A549 (cell line): Measurements from ENCODE around the gene SLC25A30. TPM values are rescaled to one million over a fixed set of nuclear protein-coding genes. Genes with fewer than 3 reads are reported as not detected.
"Not testable (repeated sequence)": the region's sequence is repeated elsewhere in the genome, so short reads cannot be mapped to it uniquely, and the experiment has no call there.

Experiments
- ATAC-seq, 2 experiments: fragments of 200-7000 bp in 1 of 2; fragments of >200 bp in 1 of 2; cut with Nextera tagmentation in 1 of 2; cut with Tn5 transposase in 1 of 2; 3 replicates each; pipeline versions ENCODE4 v1.8.0 to v1.9.1; 2018 to 2020; ENCODE audit warnings: mild to moderate bottlenecking in 1 of 2, moderate library complexity in 1 of 2
- CTCF ChIA-PET: fragments of 300-600 bp; sonication (Branson Sonifier 250); formaldehyde crosslinking; extraction: SDS; loops from one replicate; lab custom pipeline; 2021; ENCODE audit warnings: antibody characterized with exemption, inconsistent platforms; lab: Yijun Ruan, JAX
- POLR2A ChIA-PET: fragments of 350-600 bp; formaldehyde crosslinking; extraction: SDS; loops from one replicate; lab custom pipeline; 2021; ENCODE audit warnings: antibody characterized with exemption, inconsistent platforms; lab: Yijun Ruan, JAX
- DNase-seq, 2 experiments: peaks; one replicate each; pipeline versions ENCODE4 v3.0.0 to v3.0.0-alpha.2; 2011 to 2016; ENCODE audit warnings: low read depth in 1 of 2, low spot score in 1 of 2
- FAIRE-seq: peaks from 2 replicates; lab custom pipeline; 2011; peaks lifted over from hg19 to GRCh38; lab: Jason Lieb, UNC
- H3K27ac ChIP-seq, 2 experiments: fragments of >200 bp; sonication (Bioruptor Twin); formaldehyde crosslinking; 3 replicates each; pipeline ENCODE4 v1.5.1; 2016 to 2017
- H3K4me1 ChIP-seq: fragments of >200 bp; sonication (Bioruptor Twin); formaldehyde crosslinking; 3 replicates; pipeline ENCODE4 v1.6.1; 2016
- H3K4me2 ChIP-seq: fragments of >200 bp; sonication (Bioruptor Twin); formaldehyde crosslinking; 3 replicates; pipeline ENCODE4 v1.6.1; 2016
- H3K4me3 ChIP-seq: fragments of >200 bp; sonication (Bioruptor Twin); formaldehyde crosslinking; 3 replicates; pipeline ENCODE4 v1.5.1; 2016
- H3K9me3 ChIP-seq: fragments of >200 bp; sonication (Bioruptor Twin); formaldehyde crosslinking; 3 replicates; pipeline ENCODE4 v1.6.1; 2016
- CBX2 ChIP-seq: fragments of 200-600 bp; sonication (generic); IDR thresholded peaks from 2 replicates; pipeline ENCODE4 v1.6.1; 2016; ENCODE audit warnings: low read depth, mild to moderate bottlenecking, borderline replicate concordance
- CBX8 ChIP-seq: fragments of 200-600 bp; sonication (generic); IDR thresholded peaks from 2 replicates; pipeline ENCODE4 v1.6.1; 2016
- CHD2 ChIP-seq: fragments of 150-350 bp; IDR thresholded peaks from 2 replicates; pipeline ENCODE4 v1.6.1; 2014; ENCODE audit warnings: low read length; ENCODE audit not compliant: partially characterized antibody
- EHF ChIP-seq: fragments of 250-450 bp; sonication (Bioruptor Pico); IDR thresholded peaks from 2 replicates; pipeline ENCODE4 v1.5.0; 2020; ENCODE audit warnings: mild to moderate bottlenecking
- EHMT2 ChIP-seq: fragments of 200-600 bp; sonication (generic); IDR thresholded peaks from 2 replicates; pipeline ENCODE4 v1.6.1; 2016; ENCODE audit warnings: antibody characterized with exemption, low read depth, mild to moderate bottlenecking, moderate library complexity
- EP300 ChIP-seq, 2 experiments: fragments of >200 bp; sonication (Bioruptor Twin); formaldehyde crosslinking; IDR thresholded peaks; 2 replicates in 1 of 2; 3 replicates in 1 of 2; pipeline ENCODE4 v1.6.1; 2016 to 2017
- FOSB ChIP-seq: fragments of 250-450 bp; sonication (Bioruptor Pico); IDR thresholded peaks from 2 replicates; pipeline ENCODE4 v1.5.0; 2020; ENCODE audit warnings: mild to moderate bottlenecking, moderate library complexity
- FOSL2 ChIP-seq, 2 experiments: fragments of 450-650 bp in 1 of 2; fragments of >200 bp in 1 of 2; sonication (Bioruptor Twin) in 1 of 2; formaldehyde crosslinking; IDR thresholded peaks; 2 replicates each; pipeline versions ENCODE4 v1.5.0 to v1.6.1; 2016 to 2020; ENCODE audit warnings: mild to moderate bottlenecking in 1 of 2, moderate library complexity in 1 of 2
- FOXS1 ChIP-seq: fragments of 250-450 bp; sonication (Bioruptor Pico); IDR thresholded peaks from 2 replicates; pipeline ENCODE4 v1.5.0; 2020; ENCODE audit warnings: mild to moderate bottlenecking, moderate library complexity
- HES2 ChIP-seq: fragments of >200 bp; sonication (Bioruptor Twin); formaldehyde crosslinking; IDR thresholded peaks from 2 replicates; pipeline ENCODE4 v1.6.1; 2016
- HOXA7 ChIP-seq: fragments of 250-450 bp; sonication (Bioruptor Pico); IDR thresholded peaks from 2 replicates; pipeline ENCODE4 v1.5.0; 2020; ENCODE audit warnings: mild to moderate bottlenecking, moderate library complexity
- HOXB13 ChIP-seq: fragments of 250-450 bp; sonication (Bioruptor Pico); IDR thresholded peaks from 2 replicates; pipeline ENCODE4 v1.5.0; 2020; ENCODE audit warnings: low read depth, mild to moderate bottlenecking, moderate library complexity
- JUN ChIP-seq, 2 experiments: fragments of >200 bp; sonication (Bioruptor Twin); formaldehyde crosslinking; IDR thresholded peaks; 2 replicates in 1 of 2; 3 replicates in 1 of 2; pipeline ENCODE4 v1.6.1; 2016 to 2017
- JUNB ChIP-seq: fragments of >200 bp; sonication (Bioruptor Twin); formaldehyde crosslinking; IDR thresholded peaks from 2 replicates; pipeline ENCODE4 v1.6.1; 2016
- MAX ChIP-seq: IDR thresholded peaks from 2 replicates; pipeline ENCODE4 v1.6.1; 2012
- MAZ ChIP-seq: fragments of 150-350 bp; IDR thresholded peaks from 2 replicates; pipeline ENCODE4 v1.6.1; 2014; ENCODE audit warnings: antibody characterized with exemption, low read depth, low read length, borderline replicate concordance
- NPAS2 ChIP-seq: fragments of 250-450 bp; sonication (Bioruptor Pico); IDR thresholded peaks from 2 replicates; pipeline ENCODE4 v1.8.0; 2022; ENCODE audit warnings: mild to moderate bottlenecking, moderate library complexity, borderline replicate concordance
- POLR2AphosphoS2 ChIP-seq: conservative IDR thresholded peaks from 2 replicates; pipeline ENCODE4 v1.6.1; 2012; ENCODE audit warnings: low read length, improper control_type of control experiment, inconsistent platforms
- SMC3 ChIP-seq: fragments of >200 bp; sonication (Bioruptor Twin); formaldehyde crosslinking; IDR thresholded peaks from 3 replicates; pipeline ENCODE4 v1.6.1; 2018; ENCODE audit warnings: inconsistent platforms
- TFCP2L1 ChIP-seq: fragments of 250-450 bp; sonication (Bioruptor Pico); IDR thresholded peaks from 2 replicates; pipeline ENCODE4 v1.5.0; 2021; ENCODE audit warnings: mild to moderate bottlenecking
- TP53 ChIP-seq: fragments of 250-450 bp; sonication (Bioruptor Pico); IDR thresholded peaks from 2 replicates; pipeline ENCODE4 v1.5.0; 2021; ENCODE audit warnings: mild to moderate bottlenecking, moderate library complexity
- USF2 ChIP-seq: fragments of 450-650 bp; IDR thresholded peaks from 2 replicates; pipeline ENCODE4 v1.6.1; 2014; ENCODE audit warnings: antibody characterized with exemption
- ZC3H11A ChIP-seq: fragments of 450-650 bp; IDR thresholded peaks from 2 replicates; pipeline ENCODE4 v1.6.1; 2014; ENCODE audit warnings: antibody characterized with exemption, mild to moderate bottlenecking
- WGBS: methylation state at CpG from one replicate; pipeline ENCODE4 v1.1.6; 2017; ENCODE audit errors: missing lambda C conversion rate; 5-methylcytosine and 5-hydroxymethylcytosine counted together
- polyA plus RNA-seq, 4 experiments: library from polyadenylated mRNA; depleted of rRNA in 3 of 4; stranded (reverse); fragments of >200 nt; fragmentation: RNase III in 1 of 4; extraction: RNeasy Plus Mini Kit Qiagen cat#74134 plus additional on column Dnase treatment in 1 of 4; gene quantifications; 2 replicates in 3 of 4; 3 replicates in 1 of 4; pipeline ENCODE4 v1.2.3, GENCODE V29; 2011 to 2017

SLC25A30 gene
- polyA plus RNA-seq, 2 of the 4 experiments (the other 2 are of a cell fraction): 10.1 to 12.7 TPM

GRCh38 chr13:45385320-45385719 lies 32.9 kb downstream of the SLC25A30 start:
- no peak for FAIRE-seq
- CTCF ChIA-PET: interaction anchor here (0.8 to 4.5 kb wide), 3 partner anchors 9 to 18 kb away, joined by 3 to 42 read pairs (median 12); no protein-coding TSS in a partner anchor
- DNase-seq: no peak

GRCh38 chr13:45384474-45385174 lies 33.5 kb downstream of the SLC25A30 start:
- TF ChIP-seq TP53 (CRISPR knock-in tag) (no peak), CHD2 (no peak), HOXB13 (no peak), HES2 (no peak), POLR2AphosphoS2 (no peak), SMC3 (no peak), FOSB (CRISPR knock-in tag) (no peak), FOSL2 (IDR thresholded peaks at IDR 0.05) (no peak), FOSL2 (CRISPR knock-in tag; IDR thresholded peaks at IDR 0.05) (no peak), CBX2 (no peak), CBX8 (no peak), JUNB (no peak), NPAS2 (no peak)
- 83% methylated on average over 4 of the region's 4 CpGs for WGBS
- no peak overlapping the region for H3K4me3 ChIP-seq
- FAIRE-seq (no peak), ATAC-seq (no peak), DNase-seq (no peak)
- H3K4me2 ChIP-seq: no peak overlapping the region
- ChIA-PET CTCF (interaction anchor here (0.8 to 4.5 kb wide), 3 partner anchors 9 to 17 kb away, joined by 3 to 42 read pairs (median 12); no protein-coding TSS in a partner anchor), POLR2A (no interaction called here)
- no peak overlapping the region for H3K27ac ChIP-seq
- H3K4me1 ChIP-seq: no peaks in the 10 kb centered on the region
- H3K9me3 ChIP-seq: no peaks in the 10 kb centered on the region

More at GRCh38 chr13:45385320-45385719, 32.9 kb downstream of the SLC25A30 start:
- WGBS: 98% methylated on average over 4 of the region's 5 CpGs
- TF ChIP-seq MAZ: no peak
- no peak for TF ChIP-seq MAX
- no peak for TF ChIP-seq NPAS2
- no peak for TF ChIP-seq ZC3H11A
- no peak for TF ChIP-seq FOXS1
- no peak for TF ChIP-seq EP300 (IDR thresholded peaks at IDR 0.05)
- no peak for TF ChIP-seq HOXA7 (CRISPR knock-in tag)
- no peak for TF ChIP-seq JUN (IDR thresholded peaks at IDR 0.05)
- TF ChIP-seq HOXB13: no peak
- TF ChIP-seq EHF (CRISPR knock-in tag): no peak
- H3K4me1 ChIP-seq: no peaks in the 10 kb centered on the region
- H3K27ac ChIP-seq: no peak overlapping the region
- no peak overlapping the region for H3K4me2 ChIP-seq
- H3K9me3 ChIP-seq: no peaks in the 10 kb centered on the region
- POLR2A ChIA-PET: no interaction called here
- ATAC-seq: no peak
- H3K4me3 ChIP-seq: no peak overlapping the region

GRCh38 chr13:45382739-45383138 lies 35.4 kb downstream of the SLC25A30 start:
- CTCF ChIA-PET: interaction anchor here (1.5 kb wide), 1 partner anchor 12 kb away, joined by 4 read pairs; no protein-coding TSS in a partner anchor
- H3K4me3 ChIP-seq, FAIRE-seq, DNase-seq, POLR2A ChIA-PET, H3K4me1 ChIP-seq, H3K9me3 ChIP-seq, ATAC-seq, H3K27ac ChIP-seq, H3K4me2 ChIP-seq: not testable (repeated sequence)
- WGBS: no CpG with 5 or more reads among the region's 8 CpGs

GRCh38 chr13:45381196-45381595 lies 37.0 kb downstream of the SLC25A30 start:
- POLR2A ChIA-PET: no interaction called here
- no peaks in the 10 kb centered on the region for H3K9me3 ChIP-seq
- WGBS: no CpG with 5 or more reads among the region's 12 CpGs

GRCh38 chr13:45380708-45381107 lies 37.5 kb downstream of the SLC25A30 start:
- DNase-seq, H3K9me3 ChIP-seq, H3K4me3 ChIP-seq, H3K27ac ChIP-seq, POLR2A ChIA-PET, CTCF ChIA-PET, FAIRE-seq, H3K4me1 ChIP-seq, H3K4me2 ChIP-seq, ATAC-seq: not testable (repeated sequence)
- WGBS: 80% methylated on average over 6 of the region's 8 CpGs

More at GRCh38 chr13:45381196-45381595, 37.0 kb downstream of the SLC25A30 start:
- Histone ChIP-seq H3K27ac (no peak overlapping the region), H3K4me2 (no peak overlapping the region), H3K4me3 (no peak overlapping the region), H3K4me1 (no peaks in the 10 kb centered on the region)
- TF ChIP-seq TFCP2L1 (CRISPR knock-in tag): no peak
- no peak for TF ChIP-seq EHMT2
- TF ChIP-seq JUNB: no peak
- no peak for TF ChIP-seq HOXB13
- no peak for TF ChIP-seq CHD2
- TF ChIP-seq USF2: no peak
- TF ChIP-seq HOXA7 (CRISPR knock-in tag): no peak
- FAIRE-seq (no peak), ATAC-seq (no peak), DNase-seq (no peak)
- CTCF ChIA-PET: no interaction called here

GRCh38 chr13:45379516-45379915 lies 38.7 kb downstream of the SLC25A30 start:
- H3K4me2 ChIP-seq, H3K9me3 ChIP-seq, POLR2A ChIA-PET, FAIRE-seq, DNase-seq, H3K27ac ChIP-seq, H3K4me1 ChIP-seq, H3K4me3 ChIP-seq, ATAC-seq: not testable (repeated sequence)
- 89% methylated on average over 7 of the region's 10 CpGs for WGBS
- CTCF ChIA-PET: interaction anchor here (0.5 to 0.6 kb wide), 2 partner anchors 15 to 57 kb away, joined by 3 read pairs; no protein-coding TSS in a partner anchor
